ENCODE measurements around the gene COL8A2.

Gene COL8A2

GRCh38 chr1:36093226-36093625 lies 31.8 kb downstream of the COL8A2 start:
- H3K36me3 ChIP-seq (ENCODE audit: low read depth) = peaks cover 40% of the 10 kb centered on the region
- no peak for ATAC-seq (ENCODE audit: low read depth)
- H3K4me1 ChIP-seq (ENCODE audit: insufficient read depth, poor library complexity, severe bottlenecking) = no peaks in the 10 kb centered on the region
- no peak overlapping the region for H3K4me3 ChIP-seq (ENCODE audit: severe bottlenecking)
- H3K27ac ChIP-seq (ENCODE audit: poor library complexity, severe bottlenecking) = no peak overlapping the region
- H3K27me3 ChIP-seq (ENCODE audit: insufficient read depth, poor library complexity, severe bottlenecking) = no peaks in the 10 kb centered on the region
- no peaks in the 10 kb centered on the region for H3K9me3 ChIP-seq (ENCODE audit: severe bottlenecking)
- no peak for DNase-seq (ENCODE audit: low spot score)
- no peak for TF ChIP-seq CTCF (IDR thresholded peaks at IDR 0.05; ENCODE audit: poor library complexity, severe bottlenecking)

- H3K4me1 ChIP-seq (ENCODE audit: insufficient read depth, poor library complexity, severe bottlenecking) = no peaks in the 10 kb centered on the region
- TF ChIP-seq CTCF (IDR thresholded peaks at IDR 0.05; ENCODE audit: poor library complexity, severe bottlenecking) = no peak
Measured at GRCh38 chr1:36092798-36093185, 32.2 kb downstream of the COL8A2 start.

GRCh38 chr1:36092166-36092797 lies 32.7 kb downstream of the COL8A2 start:
- no peaks in the 10 kb centered on the region for H3K27me3 ChIP-seq (ENCODE audit: insufficient read depth, poor library complexity, severe bottlenecking)
- no peak overlapping the region for H3K4me3 ChIP-seq (ENCODE audit: severe bottlenecking)
- no peak overlapping the region for H3K27ac ChIP-seq (ENCODE audit: poor library complexity, severe bottlenecking)
- H3K4me1 ChIP-seq (ENCODE audit: insufficient read depth, poor library complexity, severe bottlenecking) = no peaks in the 10 kb centered on the region
- no peak for TF ChIP-seq CTCF (IDR thresholded peaks at IDR 0.05; ENCODE audit: poor library complexity, severe bottlenecking)
- DNase-seq (ENCODE audit: low spot score) (no peak), ATAC-seq (ENCODE audit: low read depth) (no peak)
- H3K9me3 ChIP-seq (ENCODE audit: severe bottlenecking) = no peaks in the 10 kb centered on the region
- peaks cover 40% of the 10 kb centered on the region for H3K36me3 ChIP-seq (ENCODE audit: low read depth)

More at GRCh38 chr1:36092798-36093185, 32.2 kb downstream of the COL8A2 start:
- H3K9me3 ChIP-seq (ENCODE audit: severe bottlenecking) = no peaks in the 10 kb centered on the region
- no peak for ATAC-seq (ENCODE audit: low read depth)
- H3K36me3 ChIP-seq (ENCODE audit: low read depth) = peaks cover 40% of the 10 kb centered on the region
- no peak overlapping the region for H3K4me3 ChIP-seq (ENCODE audit: severe bottlenecking)
- H3K27ac ChIP-seq (ENCODE audit: poor library complexity, severe bottlenecking) = no peak overlapping the region
- DNase-seq (ENCODE audit: low spot score) = no peak
- no peaks in the 10 kb centered on the region for H3K27me3 ChIP-seq (ENCODE audit: insufficient read depth, poor library complexity, severe bottlenecking)

GRCh38 chr1:36091698-36092097 lies 33.3 kb downstream of the COL8A2 start:
- no peaks in the 10 kb centered on the region for H3K9me3 ChIP-seq (ENCODE audit: severe bottlenecking)
- no peak overlapping the region for H3K27ac ChIP-seq (ENCODE audit: poor library complexity, severe bottlenecking)
- DNase-seq (ENCODE audit: low spot score) = no peak
- no peak for TF ChIP-seq CTCF (IDR thresholded peaks at IDR 0.05; ENCODE audit: poor library complexity, severe bottlenecking)
- no peaks in the 10 kb centered on the region for H3K4me1 ChIP-seq (ENCODE audit: insufficient read depth, poor library complexity, severe bottlenecking)
- H3K36me3 ChIP-seq (ENCODE audit: low read depth) = peaks cover 40% of the 10 kb centered on the region
- H3K27me3 ChIP-seq (ENCODE audit: insufficient read depth, poor library complexity, severe bottlenecking) = no peaks in the 10 kb centered on the region
- no peak for ATAC-seq (ENCODE audit: low read depth)
- H3K4me3 ChIP-seq (ENCODE audit: severe bottlenecking) = no peak overlapping the region

GRCh38 chr1:36091141-36091540 lies 33.9 kb downstream of the COL8A2 start:
- no peaks in the 10 kb centered on the region for H3K9me3 ChIP-seq (ENCODE audit: severe bottlenecking)
- ATAC-seq (ENCODE audit: low read depth) (no peak), DNase-seq (ENCODE audit: low spot score) (no peak)
- H3K36me3 ChIP-seq (ENCODE audit: low read depth) = peaks cover 40% of the 10 kb centered on the region
- TF ChIP-seq CTCF (IDR thresholded peaks at IDR 0.05; ENCODE audit: poor library complexity, severe bottlenecking) = no peak
- H3K4me3 ChIP-seq (ENCODE audit: severe bottlenecking) = no peak overlapping the region
- H3K4me1 ChIP-seq (ENCODE audit: insufficient read depth, poor library complexity, severe bottlenecking) = no peaks in the 10 kb centered on the region
- no peaks in the 10 kb centered on the region for H3K27me3 ChIP-seq (ENCODE audit: insufficient read depth, poor library complexity, severe bottlenecking)
- no peak overlapping the region for H3K27ac ChIP-seq (ENCODE audit: poor library complexity, severe bottlenecking)

Data from RWPE2 (cell line).